Activated naive CD4-positive, alpha-beta T cell treated with anti-CD3 and anti-CD28 coated beads, Interleukin-2, amount 50 U/mL, for 16 hours (primary cell): ENCODE measurements around the gene LRRC57.
"Not testable (repeated sequence)": the region's sequence is repeated elsewhere in the genome, so short reads cannot be mapped to it uniquely, and the experiment has no call there.

Experiments
- DNase-seq: peaks from one replicate; pipeline ENCODE4 v3.0.0-alpha.2; 2020

Gene LRRC57

GRCh38 chr15:42548249-42549031, at the start of gene LRRC57, which contains the start of gene HAUS2:
Gene LRRC57, minus strand, starts transcription at chr15:42548793. Its CDS starts 359 bp downstream, at chr15:42548434.
Gene HAUS2, plus strand, starts transcription at chr15:42548838. Its CDS starts 35 bp downstream, at chr15:42548873.
- DNase-seq: peak; percentile 87

DNA sequence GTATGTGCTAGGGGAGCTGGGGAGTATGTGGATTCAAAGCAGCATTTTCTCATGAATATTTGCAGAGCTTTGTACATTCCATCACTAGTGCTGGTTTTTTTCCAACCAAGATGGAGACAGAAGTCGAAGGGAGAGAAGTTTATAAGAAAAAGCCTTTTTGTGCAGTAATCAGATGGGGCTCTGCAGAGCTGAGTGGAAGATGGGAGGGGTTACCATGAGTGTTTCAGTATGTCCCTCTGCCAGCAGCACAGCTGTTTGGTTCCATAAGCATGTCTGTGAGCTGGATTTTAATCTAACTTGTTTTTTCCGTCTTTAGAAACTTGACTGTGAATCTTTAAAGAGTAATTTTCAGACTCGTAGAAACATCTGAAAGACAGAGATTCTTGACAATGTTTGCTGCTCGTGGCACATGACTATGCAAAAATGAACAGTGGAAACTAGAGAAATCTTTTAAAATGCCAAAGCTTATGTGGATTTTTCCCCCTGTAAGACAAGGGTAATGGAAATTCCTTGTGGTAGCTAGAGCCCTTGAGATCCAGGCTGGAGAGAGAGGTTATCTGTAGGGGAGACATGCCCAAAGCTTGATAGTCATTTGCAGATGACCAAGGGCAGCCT, 47.1 kb upstream of the LRRC57 start:
- no peak for DNase-seq

DNA sequence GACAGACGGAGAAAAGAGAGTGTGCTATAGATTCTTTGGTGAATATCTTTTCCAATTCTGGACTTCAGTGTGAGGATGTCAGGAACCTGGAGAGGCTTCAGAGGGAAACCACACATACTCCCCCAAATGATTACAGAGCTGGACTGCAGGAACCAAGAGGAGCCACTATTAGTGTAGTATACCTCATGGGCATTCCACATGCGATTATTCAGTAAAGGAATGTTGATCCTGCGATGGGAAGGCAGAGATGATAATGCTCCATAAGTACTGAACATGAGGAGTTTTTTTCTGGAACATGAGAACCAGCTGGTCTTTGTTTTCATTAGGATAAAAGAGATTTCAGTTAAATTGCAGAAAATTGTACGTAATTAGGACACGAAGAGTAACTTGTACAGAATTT, 45.5 kb upstream of the LRRC57 start:
- DNase-seq: no peak

DNA sequence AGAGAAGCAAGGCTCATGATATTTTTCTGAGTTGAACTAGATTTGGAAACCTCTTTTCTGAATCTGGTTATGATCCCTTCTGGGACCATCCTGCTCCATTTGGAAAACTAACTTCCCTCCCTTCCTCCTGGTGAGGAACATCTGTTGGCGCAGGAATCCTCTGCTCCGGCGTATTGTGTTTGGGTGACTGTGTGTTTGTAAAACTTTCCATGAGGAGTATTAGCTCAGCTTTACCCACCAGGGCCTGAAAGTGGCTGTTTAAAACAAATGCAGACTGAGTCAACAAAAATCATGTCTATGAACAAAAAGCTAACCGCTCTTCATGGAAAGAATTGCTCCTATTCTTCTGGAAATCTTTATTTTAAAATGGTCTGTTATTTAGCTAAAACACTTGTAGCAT, 44.5 kb upstream of the LRRC57 start:
- DNase-seq: no peak

GRCh38 chr15:42592716-42593115, 44.1 kb upstream of the LRRC57 start:
- no peak for DNase-seq

- no peak for DNase-seq
These were observed 42.8 kb upstream of the LRRC57 start for GRCh38 chr15:42591238-42591934.

DNA sequence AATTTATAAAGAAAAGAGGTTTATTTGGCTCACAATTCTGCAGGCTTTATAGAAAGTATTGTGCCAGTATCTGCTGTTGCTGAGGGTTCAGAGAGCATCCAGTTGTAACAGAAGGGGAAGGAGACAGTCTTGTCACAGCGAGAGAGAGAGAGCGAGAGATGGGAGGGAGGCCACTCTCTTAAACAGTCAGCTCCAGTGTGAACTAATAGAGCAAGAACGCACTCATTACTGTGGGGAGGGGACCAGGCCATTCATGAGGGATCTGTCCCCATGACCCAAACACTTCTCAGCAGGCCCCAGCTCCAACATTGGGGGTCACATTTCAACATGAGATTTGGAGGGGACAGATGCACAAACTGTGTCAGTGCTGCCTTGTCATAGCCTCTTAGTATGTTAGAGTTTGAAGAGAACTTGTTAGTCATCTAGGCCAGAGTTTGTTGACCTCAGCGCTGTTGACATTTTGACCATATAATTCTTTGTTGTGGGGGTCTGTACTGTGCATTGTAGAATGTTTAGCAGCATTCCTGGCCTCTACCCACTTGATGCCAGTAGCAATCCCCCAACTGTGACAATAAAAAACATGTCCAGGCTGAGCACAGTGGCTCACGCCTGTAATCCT, 42.1 kb upstream of the LRRC57 start:
- no peak for DNase-seq

DNA sequence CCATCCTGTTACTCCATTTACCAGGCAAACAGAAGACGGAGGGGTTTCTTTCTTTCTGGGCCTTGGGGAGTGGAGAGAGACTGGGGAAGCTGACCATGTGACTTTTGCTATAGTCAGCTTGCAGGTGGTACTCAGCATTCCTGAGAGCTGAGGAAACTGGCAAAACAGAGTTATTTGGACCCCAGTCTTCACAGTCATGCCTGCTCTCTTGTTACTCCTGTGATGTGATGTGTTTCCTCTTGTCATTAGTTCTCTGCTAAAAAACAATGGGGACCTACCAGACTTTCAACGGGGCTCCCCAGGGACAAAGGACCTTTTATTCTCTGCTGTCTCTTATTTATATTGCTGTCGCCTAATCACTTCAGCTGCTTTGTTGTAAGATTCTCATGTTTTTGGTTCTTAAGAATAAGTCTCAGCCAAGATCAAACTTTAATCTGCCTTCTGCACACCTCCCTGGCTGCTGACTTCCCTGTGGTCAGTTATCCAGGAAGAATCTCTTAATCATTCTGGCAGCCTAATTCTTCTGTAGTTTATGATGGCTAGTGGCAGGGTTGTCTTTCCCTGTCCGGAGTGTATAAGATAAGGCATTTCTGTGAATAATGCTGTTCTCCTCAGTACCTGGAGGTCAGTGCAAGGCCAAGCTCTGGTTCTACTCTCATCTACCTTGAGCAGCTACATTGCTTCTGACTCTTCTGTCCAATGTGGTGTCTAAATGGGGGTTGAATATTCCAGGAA, 35.6 kb upstream of the LRRC57 start:
- no peak for DNase-seq

GRCh38 chr15:42582569-42583375, 34.2 kb upstream of the LRRC57 start:
- no peak for DNase-seq

DNA sequence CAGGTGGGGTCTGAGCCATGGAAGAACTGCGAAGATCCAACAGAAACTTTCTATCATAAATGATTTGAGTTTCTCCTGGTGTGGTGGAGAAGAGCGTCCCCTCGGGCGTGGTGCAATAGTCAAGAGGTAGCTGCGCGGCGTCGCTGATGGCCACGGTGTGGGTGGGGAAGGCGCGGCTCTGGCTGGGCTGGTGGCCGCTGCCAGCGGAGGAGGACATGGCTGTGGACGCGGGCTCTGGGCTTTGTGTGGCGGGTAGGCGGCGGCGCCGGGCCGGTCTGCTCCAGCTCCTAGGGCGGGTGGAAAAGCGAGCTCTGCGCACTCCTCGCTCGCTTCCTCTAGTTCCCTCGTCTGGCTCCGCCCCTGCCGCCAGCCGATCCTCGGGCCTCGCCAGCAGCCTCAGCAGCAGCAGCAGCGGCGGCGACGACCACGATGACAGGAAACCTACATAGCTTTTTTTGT, 32.7 kb upstream of the LRRC57 start:
- peak; percentile 79 for DNase-seq

- no peak for DNase-seq
These were observed 30.5 kb upstream of the LRRC57 start for GRCh38 chr15:42578984-42579537.

DNA sequence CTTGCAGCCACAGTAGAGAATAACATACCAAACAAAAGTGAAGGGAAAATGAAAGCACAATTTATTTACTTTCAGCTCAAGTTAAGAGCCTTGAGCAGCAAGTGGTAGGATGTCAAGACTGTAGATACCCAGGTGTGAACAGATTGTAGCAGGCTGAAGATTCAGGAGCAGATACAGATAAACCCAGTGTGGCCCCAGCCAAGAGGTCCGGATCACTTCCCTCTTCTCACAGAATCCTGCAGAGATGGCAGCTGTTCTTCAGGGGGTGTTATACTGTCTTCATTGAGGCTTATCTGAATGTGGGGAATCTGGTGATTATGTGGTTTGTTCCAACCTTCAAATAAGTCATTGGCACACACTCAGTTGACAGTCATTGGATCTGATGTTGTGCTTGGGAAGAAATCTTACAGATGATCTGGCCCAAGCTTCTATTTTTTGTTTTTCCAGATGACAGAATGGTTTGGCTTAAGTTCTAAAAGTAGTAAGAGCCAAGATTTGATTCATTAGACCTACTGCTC, 29.0 kb upstream of the LRRC57 start:
- no peak for DNase-seq

DNA sequence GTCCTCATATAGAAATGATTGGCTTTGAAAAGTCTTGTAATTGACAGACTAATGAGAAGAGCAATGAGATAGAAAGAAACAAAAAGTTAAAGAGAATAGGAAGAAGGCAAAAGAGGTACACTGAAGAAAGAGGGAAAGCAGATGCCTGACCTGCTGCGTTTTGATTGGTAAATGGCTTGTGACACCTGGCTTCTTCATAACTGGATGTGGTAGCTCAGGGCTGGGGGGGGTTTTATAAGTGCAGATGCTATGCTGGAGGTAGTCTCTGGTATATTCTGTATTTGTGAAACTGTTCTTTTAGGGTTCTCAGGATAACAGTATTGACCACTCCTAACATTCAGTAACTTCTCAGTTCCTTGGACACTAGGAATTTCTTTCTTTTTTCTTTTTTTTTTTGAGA, 28.2 kb upstream of the LRRC57 start:
- no peak for DNase-seq

- no peak for DNase-seq
These were observed 27.5 kb upstream of the LRRC57 start for GRCh38 chr15:42576040-42576594.

DNA sequence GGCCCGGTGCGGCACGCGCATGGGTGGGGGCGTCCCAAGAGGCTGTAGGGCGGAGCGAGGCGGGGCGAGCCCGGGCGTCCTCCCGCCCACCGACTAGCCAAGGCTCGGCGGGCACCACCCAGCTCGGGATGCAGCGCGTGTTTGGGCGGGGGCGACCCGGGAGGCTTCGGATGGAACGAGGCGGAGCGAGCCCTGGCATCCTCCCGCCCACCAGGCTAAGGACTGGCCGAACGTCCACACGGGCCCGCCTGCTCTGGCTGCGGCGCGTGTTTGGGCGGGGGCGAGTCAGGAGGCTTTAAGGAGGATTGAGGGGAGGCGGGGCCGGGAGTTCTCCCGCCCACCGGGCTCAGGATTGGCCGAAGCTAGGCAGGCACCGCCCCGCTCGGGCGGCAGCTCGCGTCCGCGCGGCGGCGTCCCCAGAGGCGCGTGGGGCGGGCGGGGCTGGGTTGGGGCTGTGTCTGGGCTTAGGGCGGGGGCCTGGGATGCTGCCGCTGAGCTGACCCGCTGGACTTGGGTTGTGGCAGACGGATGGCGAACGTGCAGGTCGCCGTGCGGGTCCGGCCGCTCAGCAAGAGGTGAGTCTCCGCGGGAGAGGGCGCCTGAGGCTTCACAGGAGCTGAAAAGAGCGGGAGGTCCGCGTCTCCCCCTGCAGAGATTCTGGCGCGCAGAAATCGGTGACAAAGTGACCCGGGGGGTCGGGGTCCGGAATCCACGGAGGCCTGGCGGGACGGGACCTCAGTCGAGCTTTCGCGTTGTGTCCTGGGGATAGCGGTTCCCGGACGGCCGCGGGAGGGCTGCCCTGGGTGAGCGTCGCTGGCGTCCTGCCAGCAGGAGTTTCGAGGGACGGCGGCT, 26.8 kb upstream of the LRRC57 start, which contains the start of gene STARD9:
STARD9 (plus strand) TSS at position 419 of the 852 bp plus-strand sequence; CDS start at position 529, 110 bp downstream.
- peak; percentile 96 for DNase-seq

- no peak for DNase-seq
These were observed 10.1 kb upstream of the LRRC57 start for GRCh38 chr15:42558739-42559138.

DNA sequence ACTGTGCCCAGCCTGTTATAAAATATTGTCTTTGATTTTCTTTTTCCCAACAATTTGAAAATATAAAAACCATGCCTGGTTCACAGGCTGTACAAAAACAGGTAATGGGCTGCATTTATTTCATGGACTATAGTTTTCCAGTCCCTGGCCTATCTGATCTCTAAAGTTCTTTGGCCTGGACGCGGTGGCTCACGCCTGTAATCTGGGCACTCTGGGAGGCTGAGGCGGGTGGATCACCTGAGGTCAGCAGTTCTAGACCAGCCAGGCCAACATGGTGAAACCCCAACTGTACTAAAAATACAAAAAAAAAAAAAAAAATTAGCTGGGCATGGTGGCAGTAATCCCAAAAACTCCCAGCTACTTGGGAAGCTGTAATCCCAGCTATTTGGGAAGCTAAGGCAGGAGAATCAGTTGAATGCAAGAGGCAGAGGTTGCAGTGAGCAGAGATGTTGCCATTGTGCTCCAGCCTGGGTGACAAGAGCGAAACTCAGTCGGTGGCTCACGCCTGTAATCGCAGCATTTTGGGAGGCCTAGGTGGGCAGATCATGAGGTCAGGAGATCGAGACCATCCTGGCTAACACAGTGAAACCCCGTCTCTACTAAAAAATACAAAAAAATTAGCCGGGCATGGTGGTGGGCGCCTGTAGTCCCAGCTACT, 8.1 kb upstream of the LRRC57 start:
- DNase-seq: not testable (repeated sequence)

GRCh38 chr15:42553554-42553953, 5.0 kb upstream of the LRRC57 start:
- DNase-seq: no peak
